Pancreas (tissue), 10 donors: ENCODE results near the gene SLN. TPM values are rescaled to one million over a fixed set of nuclear protein-coding genes. Genes with fewer than 3 reads are reported as not detected.

Source experiments
- ATAC-seq, 4 donors: fragments of 200-7000 bp; cut with Tn5 transposase; one replicate each; pipeline versions ENCODE4 v1.8.0 to v1.9.1; 2020; ENCODE audit warnings: mild to moderate bottlenecking in 4 of 4, moderate library complexity in 4 of 4
- DNase-seq, 6 donors: peaks; one replicate each; pipeline ENCODE4 v3.0.0-alpha.2; 2020
- FAIRE-seq: peaks from 2 replicates; lab custom pipeline; 2012; peaks lifted over from hg19 to GRCh38; lab: Jason Lieb, UNC
- H3K27ac ChIP-seq, 4 donors: fragments of 200-600 bp; sonication (generic); 1 replicate in 3 of 4; 2 replicates in 1 of 4; pipeline versions ENCODE4 v1.5.0 to v1.8.0; 2020
- H3K27me3 ChIP-seq, 4 donors: fragments of 200-600 bp; one replicate each; pipeline ENCODE4 v1.8.0; 2021
- H3K36me3 ChIP-seq, 3 donors: fragments of 200-600 bp; sonication (generic) in 1 of 3; one replicate each; pipeline versions ENCODE4 v1.5.0 to v1.8.0; 2020 to 2021
- H3K4me1 ChIP-seq, 3 donors: fragments of 200-600 bp; one replicate each; pipeline ENCODE4 v1.8.0; 2021
- H3K4me3 ChIP-seq, 4 donors: fragments of 200-600 bp; sonication (generic) in 2 of 4; one replicate each; pipeline versions ENCODE4 v1.5.0 to v1.8.0; 2020 to 2021
- H3K9me3 ChIP-seq, 4 donors: fragments of 200-600 bp; one replicate each; pipeline ENCODE4 v1.8.0; 2021
- CTCF ChIP-seq, 4 donors: fragments of 200-600 bp; sonication (generic) in 3 of 4; IDR thresholded peaks; one replicate each; pipeline versions ENCODE4 v1.5.0 to v1.8.0; 2021; ENCODE audit warnings: antibody characterized with exemption in 4 of 4
- WGBS, 2 donors: extraction: QIAGEN DNeasy Blood & Tissue Kit; methylation state at CpG; one replicate each; pipeline ENCODE4 v1.1.7; 2013; 5-methylcytosine and 5-hydroxymethylcytosine counted together
- intact Hi-C, 3 donors: fragments of 100-400 bp; cut with DNase I; formaldehyde crosslinking; loops; one replicate each; pipeline versions ENCODE4 v1.11.1 to v1.14.2; 2022
- polyA plus RNA-seq, 2 donors: library from polyadenylated mRNA; stranded (reverse); fragments of 200-250 nt; gene quantifications; one replicate each; pipeline ENCODE4 v1.2.3, GENCODE V29; 2013
- total RNA-seq, 6 donors: library from RNA; stranded (reverse); fragmentation: NEBNext Ultra II Directional in 4 of 6; extraction: Animal tissue kit (Norgen Biotek cat#: 25700) in 4 of 6; gene quantifications; one replicate each; pipeline versions ENCODE4 v1.2.1 to v1.2.4, GENCODE V29; 2021 to 2023
- donor health status: healthy with polysubstance abuse.
- donor health status: DM: no; HTN: no; CAD: no; lungs with moderate emphysema.
- donor health status: DM: no; HTN: no; CAD: no.
- donor health status: control.
- donor health status: control.
- donor health status: Bipolar disorder and iron deficiency.
- donor health status: DM: yes; HTN: yes; CAD: no.
- donor health status: DM: no; HTN: no; CAD: no.
- donor health status: DM: no; HTN: no; CAD: no.
- donor health status: DM: yes; HTN: yes; CAD: no.

Gene SLN
- total and polyA plus RNA-seq, 8 donors, result 0.19 TPM; not detected in 7

DNA sequence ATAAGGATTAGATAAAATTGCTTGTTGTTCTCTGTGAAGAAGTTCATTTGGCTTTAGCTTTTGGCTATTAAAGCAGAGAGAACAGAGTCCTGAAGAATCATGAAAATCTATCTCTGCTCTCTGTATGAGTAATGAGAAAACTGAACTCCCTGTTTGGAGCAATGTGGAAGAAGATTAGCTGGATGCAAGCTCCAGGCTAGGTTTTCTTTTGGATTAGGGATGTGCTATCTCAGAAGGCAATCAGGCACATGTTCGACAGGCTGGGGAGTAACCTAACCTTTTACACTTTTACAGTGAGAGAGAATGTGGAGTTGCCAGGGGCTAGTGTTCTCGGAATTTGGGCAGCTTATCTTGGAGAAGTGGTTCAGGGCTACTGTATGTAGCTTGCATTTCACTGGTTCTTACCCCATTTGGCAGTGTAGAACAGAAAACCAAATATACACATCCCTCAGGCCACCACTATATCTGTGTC lies 8.5 kb upstream of the SLN start:
- H3K4me1 ChIP-seq, result no peaks in the 10 kb centered on the region
- no peaks in the 10 kb centered on the region for H3K36me3 ChIP-seq
- no peaks in the 10 kb centered on the region for H3K9me3 ChIP-seq
- FAIRE-seq (no peak), DNase-seq (no peak), ATAC-seq (no peak)
- H3K27me3 ChIP-seq, result no peaks in the 10 kb centered on the region
- H3K27ac ChIP-seq, result no peak overlapping the region
- WGBS, 2 donors, result 46 to 54% methylated on average over 2 of the region's 2 CpGs
- no peak for TF ChIP-seq CTCF (IDR thresholded peaks at IDR 0.05)
- no peak overlapping the region for H3K4me3 ChIP-seq
- intact Hi-C loops, result no loop called here

- no peak for FAIRE-seq
- WGBS, 2 donors, result 41 to 52% methylated on average over 7 of the region's 7 CpGs
Measured at GRCh38 chr11:107719557-107720302, 7.9 kb upstream of the SLN start.

DNA sequence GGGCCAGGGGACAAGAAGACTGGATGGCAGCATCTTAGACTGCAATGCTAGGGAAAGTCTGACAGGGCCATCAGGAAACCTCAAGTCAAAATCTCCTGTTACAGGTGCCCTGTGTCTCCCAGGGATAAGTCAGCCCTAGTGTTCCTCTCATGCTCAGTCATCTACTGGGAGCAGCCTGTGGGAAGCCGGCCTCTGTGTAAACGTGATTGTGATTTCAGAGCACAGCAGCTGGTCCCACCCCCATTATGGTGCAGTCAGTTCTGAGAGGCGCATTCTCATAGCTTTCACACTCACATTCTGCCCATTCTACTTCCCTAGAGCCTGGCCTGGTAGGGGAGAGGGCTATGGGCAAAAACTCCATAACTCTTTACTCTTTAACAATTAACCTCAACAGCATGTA lies 7.2 kb upstream of the SLN start:
- ATAC-seq (peak in 1 of 4 donors; percentile 87), FAIRE-seq (no peak), DNase-seq (peak in 2 of 6 donors; percentile 39 to 54)
- no peaks in the 10 kb centered on the region for H3K27me3 ChIP-seq
- H3K4me1 ChIP-seq, result no peaks in the 10 kb centered on the region
- no peaks in the 10 kb centered on the region for H3K9me3 ChIP-seq
- H3K4me3 ChIP-seq, result no peak overlapping the region
- WGBS, 2 donors, result 22 to 37% methylated on average over 3 of the region's 3 CpGs
- intact Hi-C loops, result no loop called here
- TF ChIP-seq CTCF (IDR thresholded peaks at IDR 0.05), result no peak
- H3K36me3 ChIP-seq, result no peaks in the 10 kb centered on the region
- H3K27ac ChIP-seq, result no peak overlapping the region

More at GRCh38 chr11:107719557-107720302, 7.9 kb upstream of the SLN start:
- DNase-seq, result no peak
- TF ChIP-seq CTCF (IDR thresholded peaks at IDR 0.05), result no peak
- intact Hi-C loops, result no loop called here
- H3K27me3 ChIP-seq, result no peaks in the 10 kb centered on the region
- H3K27ac ChIP-seq, result no peak overlapping the region
- no peaks in the 10 kb centered on the region for H3K9me3 ChIP-seq
- no peaks in the 10 kb centered on the region for H3K4me1 ChIP-seq
- H3K36me3 ChIP-seq, result no peaks in the 10 kb centered on the region
- H3K4me3 ChIP-seq, result no peak overlapping the region
- no peak for ATAC-seq

- WGBS, 2 donors, result 69 to 72% methylated on average over 4 of the region's 4 CpGs
Measured at GRCh38 chr11:107716884-107717532, 5.2 kb upstream of the SLN start.

More at GRCh38 chr11:107716884-107717532, 5.2 kb upstream of the SLN start:
- ATAC-seq, result no peak
- Histone ChIP-seq H3K4me1 (no peaks in the 10 kb centered on the region), H3K27me3 (no peaks in the 10 kb centered on the region), H3K4me3 (no peak overlapping the region), H3K36me3 (no peaks in the 10 kb centered on the region), H3K27ac (no peak overlapping the region), H3K9me3 (no peaks in the 10 kb centered on the region)
- no peak for TF ChIP-seq CTCF (IDR thresholded peaks at IDR 0.05)
- intact Hi-C loops, result no loop called here
- no peak for FAIRE-seq
- no peak for DNase-seq
